ENCODE data around the gene CD300LG.
"Not testable (repeated sequence)": the region's sequence is repeated elsewhere in the genome, so short reads cannot be mapped to it uniquely, and the experiment has no call there.

Gene CD300LG

DNA sequence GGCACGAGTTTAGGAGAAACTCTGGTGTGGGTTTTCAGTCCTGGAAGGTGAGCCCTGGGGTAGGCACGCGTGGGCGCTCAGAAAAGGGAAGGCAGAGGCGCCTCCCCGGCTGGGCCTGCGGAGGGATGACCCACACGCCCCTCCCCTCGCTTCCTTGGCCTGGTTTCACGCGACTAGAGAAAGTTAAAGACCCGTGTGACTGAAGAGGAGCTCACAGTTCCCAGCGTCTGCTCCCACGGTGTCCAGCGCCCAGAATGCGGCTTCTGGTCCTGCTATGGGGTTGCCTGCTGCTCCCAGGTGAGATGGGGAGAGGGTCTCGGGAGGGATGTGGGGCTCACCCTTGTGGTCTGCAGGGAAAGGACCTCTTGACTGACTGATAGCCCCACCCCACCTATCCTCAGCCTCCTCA lies at the start of gene CD300LG:
TSS of gene CD300LG (plus strand) at position 214 of the 409 bp plus-strand sequence. CDS start at position 255, 41 bp downstream.
- no peak for DNase-seq (ENCODE audit: low spot score)

DNA sequence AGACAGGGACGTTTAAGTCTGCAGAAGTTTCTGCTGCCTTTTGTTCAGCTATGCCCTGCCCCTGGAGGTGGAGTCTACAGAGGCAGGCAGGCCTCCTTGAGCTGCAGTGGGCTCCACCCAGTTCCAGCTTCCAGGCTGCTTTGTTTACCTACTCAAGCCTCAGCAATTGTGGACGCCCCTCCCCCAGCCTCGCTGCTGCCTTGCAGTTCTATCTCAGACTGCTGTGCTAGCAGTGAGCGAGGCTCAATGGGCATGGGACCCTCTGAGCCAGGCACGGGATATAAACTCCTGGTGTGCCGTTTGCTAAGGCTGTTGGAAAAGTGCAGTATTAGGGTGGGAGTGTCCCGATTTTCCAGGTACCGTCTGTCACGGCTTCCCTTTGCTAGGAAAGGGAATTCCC lies 49.0 kb upstream of the CD300LG start:
- not testable (repeated sequence) for DNase-seq (ENCODE audit: low spot score)

GRCh38 chr17:43799047-43799446 lies 47.9 kb upstream of the CD300LG start:
- DNase-seq (ENCODE audit: low spot score), result no peak

GRCh38 chr17:43800736-43801135 lies 46.2 kb upstream of the CD300LG start:
- DNase-seq (ENCODE audit: low spot score), result no peak

- no peak for DNase-seq (ENCODE audit: low spot score)
Measured at GRCh38 chr17:43801844-43802243, 45.1 kb upstream of the CD300LG start.

DNA sequence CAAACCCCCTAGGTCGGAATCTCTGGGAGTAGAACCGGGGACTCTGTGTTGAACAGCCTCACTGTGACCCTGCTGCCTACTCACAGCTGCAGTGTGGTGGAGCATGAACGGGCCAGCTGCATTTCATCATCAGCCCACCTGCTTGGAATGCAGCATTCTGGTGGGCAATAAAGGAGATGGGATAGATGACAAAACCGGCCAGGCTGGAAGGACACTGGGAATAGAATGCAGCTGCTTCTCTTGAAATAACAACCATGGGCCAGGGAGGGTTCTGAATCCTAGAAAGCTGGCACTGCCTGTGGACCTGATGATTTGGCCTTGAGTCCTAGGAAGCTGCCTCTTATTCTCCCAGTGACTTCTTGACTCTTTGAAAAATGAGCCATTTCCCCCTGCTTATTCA lies 43.2 kb upstream of the CD300LG start:
- no peak for DNase-seq (ENCODE audit: low spot score)

DNA sequence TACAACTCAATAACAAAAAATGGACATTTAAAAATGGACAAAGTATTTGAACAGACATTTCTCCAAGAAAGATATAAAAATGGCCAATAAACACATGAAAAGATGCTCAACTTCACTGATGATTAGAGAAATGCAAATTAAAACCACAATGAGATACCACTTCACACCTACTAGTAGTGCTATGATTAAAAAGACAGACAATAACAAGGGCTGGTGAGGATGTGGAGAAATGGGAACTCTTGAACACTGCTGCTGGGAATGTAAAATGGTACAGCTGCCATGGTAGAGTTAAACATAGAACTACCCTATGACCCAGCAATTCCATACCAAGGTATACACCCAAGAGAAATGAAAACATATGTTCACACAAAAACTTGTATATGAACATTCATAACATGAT lies 41.9 kb upstream of the CD300LG start:
- no peak for DNase-seq (ENCODE audit: low spot score)

GRCh38 chr17:43808076-43808475 lies 38.9 kb upstream of the CD300LG start:
- DNase-seq (ENCODE audit: low spot score), result no peak

DNA sequence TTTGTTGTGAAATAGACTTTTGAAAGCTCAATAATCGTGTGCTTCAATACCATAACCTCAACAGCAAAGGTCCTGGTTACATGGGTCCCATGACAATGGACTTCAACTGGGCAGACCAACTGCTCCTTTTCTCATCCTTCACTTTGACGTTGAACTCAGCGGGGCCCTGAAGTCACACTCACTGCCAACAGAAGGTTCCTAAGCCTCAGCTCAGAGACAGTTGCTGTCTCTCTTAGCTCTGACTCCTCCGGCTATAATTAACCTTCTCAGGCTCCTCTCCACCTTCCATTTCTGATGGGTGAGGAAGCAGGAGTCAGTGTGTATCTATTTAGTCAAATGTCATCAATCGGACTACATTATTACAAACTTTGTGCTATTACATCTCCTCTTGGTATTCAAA lies 37.9 kb upstream of the CD300LG start:
- DNase-seq (ENCODE audit: low spot score), result no peak

GRCh38 chr17:43810226-43810715 lies 36.7 kb upstream of the CD300LG start:
- DNase-seq (ENCODE audit: low spot score), result no peak

DNA sequence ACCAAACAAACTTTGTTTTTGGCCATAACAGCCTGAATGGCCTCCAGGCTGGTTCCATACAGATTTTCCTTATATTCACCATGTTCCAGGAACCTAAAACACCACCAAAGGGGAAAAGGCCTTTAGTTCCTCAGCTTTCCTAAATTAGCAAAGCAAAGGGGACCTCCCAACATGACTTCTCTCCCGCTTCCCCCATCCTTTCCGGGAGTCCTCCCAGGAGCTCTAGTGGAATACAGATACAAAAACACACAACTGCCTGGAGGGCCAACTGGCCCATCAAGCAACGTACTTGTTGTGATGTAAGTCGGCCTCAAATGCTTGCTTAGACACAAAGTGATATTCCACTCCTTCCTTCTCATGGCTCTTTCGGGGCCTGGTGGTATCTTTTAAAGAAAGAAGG lies 36.2 kb upstream of the CD300LG start:
- no peak for DNase-seq (ENCODE audit: low spot score)

- no peak for DNase-seq (ENCODE audit: low spot score)
Measured at GRCh38 chr17:43812396-43813265, 34.3 kb upstream of the CD300LG start.

GRCh38 chr17:43813386-43813785 lies 33.6 kb upstream of the CD300LG start:
- no peak for DNase-seq (ENCODE audit: low spot score)

- no peak for DNase-seq (ENCODE audit: low spot score)
Measured at GRCh38 chr17:43814026-43814425, 33.0 kb upstream of the CD300LG start.

DNA sequence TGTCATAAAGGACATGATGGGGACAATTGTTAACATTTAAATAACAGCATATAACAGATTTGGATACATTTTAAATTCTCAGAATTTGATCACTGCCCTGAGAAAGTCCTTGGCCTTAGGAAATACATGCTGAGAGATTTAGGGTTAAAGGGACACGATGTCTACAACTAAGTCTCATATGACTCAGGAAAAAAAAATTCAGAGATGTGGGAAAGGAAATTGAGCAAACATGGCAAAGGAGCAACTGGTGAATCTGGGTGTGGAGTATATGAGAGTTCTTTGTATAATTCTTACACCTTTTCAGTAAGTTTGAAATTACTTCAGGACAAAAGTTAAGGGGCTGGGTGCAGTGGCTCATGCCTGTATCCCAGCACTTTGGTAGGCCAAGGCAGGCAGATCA lies 32.3 kb upstream of the CD300LG start:
- DNase-seq (ENCODE audit: low spot score), result no peak

DNA sequence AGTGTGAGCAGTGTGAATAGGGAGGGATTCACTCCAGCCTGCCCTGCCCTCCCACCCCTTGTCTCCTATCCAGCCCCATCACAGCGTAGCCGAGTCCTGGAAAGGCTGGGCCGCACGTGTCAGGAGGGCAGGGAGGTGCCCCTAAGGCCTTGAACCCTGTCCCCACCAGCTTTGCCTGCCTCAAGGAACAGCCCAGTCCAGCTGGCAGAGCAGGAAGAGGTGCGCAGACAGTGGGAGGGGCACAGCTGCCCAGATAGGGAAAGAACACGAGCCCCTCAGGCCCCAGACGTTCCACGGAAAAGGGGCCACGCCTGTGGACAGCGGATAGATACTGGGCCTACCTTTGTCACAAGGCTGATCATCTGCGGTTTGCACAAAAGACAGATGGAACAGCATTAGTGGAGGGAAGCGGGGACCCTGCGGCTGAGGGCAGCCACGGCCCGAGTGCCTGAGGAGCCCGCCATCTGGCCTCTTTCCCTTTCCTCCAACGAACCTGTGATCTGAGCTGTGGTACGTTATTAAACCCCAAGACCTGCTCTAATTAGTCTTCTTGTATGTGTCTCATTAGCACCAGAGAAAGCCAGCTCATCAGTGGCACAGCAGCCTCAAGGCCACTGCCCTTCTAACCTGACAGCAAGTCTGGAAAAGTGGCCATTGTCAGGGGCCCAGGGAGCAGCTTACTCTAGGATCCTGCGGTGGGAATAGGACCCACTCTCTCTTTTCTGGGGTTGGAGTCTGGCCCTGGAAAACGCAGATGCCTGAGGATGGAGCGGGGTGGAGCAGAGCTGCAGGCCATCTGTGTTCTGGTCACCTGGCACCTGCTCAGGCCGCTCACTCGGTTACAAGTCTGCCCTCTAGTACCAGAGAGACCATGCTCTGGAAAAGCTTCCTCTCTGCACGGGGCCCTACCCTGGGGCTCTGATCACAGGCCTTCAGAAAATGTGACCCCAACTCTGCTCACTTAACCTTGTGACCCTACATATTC lies 30.3 kb upstream of the CD300LG start:
- peak; percentile 89 for DNase-seq (ENCODE audit: low spot score)

DNA sequence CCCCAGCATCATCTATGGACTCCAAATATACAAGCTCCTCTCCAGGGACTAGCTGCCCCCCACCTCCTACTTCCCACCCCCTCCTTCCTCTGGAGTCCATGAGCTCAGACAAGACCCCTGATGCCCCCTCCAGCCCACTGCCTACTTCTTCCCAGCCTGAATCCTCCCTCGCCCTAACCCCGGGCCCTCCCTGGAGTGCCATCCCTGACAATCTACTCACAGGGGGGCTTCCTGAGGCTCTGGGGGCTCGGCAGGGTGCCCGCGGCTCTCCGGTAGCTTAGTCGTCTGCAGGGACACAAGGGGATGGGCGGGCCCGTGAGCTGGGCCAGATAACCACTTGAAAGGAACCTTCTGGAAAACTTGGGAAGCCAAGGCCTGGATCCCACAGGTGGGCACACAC lies 29.1 kb upstream of the CD300LG start:
- DNase-seq (ENCODE audit: low spot score), result no peak

- no peak for DNase-seq (ENCODE audit: low spot score)
Measured at GRCh38 chr17:43818966-43819365, 28.0 kb upstream of the CD300LG start.

DNA sequence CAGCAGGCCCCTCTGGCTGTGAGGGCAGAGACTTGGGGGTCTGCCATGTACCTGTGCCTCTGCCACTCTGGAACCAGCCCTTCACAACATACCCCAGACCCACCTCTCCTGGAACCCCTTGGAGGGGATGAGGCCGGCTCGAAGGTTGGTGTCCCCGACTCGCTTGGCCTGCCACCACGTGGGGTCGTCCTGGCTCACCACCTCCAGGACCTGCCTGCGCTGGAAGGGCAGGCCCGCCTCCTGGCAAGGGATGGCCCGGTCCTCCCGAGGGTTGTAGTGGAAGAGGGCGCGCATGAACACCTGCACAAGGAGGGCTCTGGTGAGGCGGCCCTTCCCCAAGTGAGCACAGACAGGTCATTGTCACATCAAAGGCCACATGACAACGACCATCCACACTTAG lies 26.2 kb upstream of the CD300LG start:
- no peak for DNase-seq (ENCODE audit: low spot score)

GRCh38 chr17:43822570-43823190 lies 24.3 kb upstream of the CD300LG start:
- DNase-seq (ENCODE audit: low spot score), result no peak

DNA sequence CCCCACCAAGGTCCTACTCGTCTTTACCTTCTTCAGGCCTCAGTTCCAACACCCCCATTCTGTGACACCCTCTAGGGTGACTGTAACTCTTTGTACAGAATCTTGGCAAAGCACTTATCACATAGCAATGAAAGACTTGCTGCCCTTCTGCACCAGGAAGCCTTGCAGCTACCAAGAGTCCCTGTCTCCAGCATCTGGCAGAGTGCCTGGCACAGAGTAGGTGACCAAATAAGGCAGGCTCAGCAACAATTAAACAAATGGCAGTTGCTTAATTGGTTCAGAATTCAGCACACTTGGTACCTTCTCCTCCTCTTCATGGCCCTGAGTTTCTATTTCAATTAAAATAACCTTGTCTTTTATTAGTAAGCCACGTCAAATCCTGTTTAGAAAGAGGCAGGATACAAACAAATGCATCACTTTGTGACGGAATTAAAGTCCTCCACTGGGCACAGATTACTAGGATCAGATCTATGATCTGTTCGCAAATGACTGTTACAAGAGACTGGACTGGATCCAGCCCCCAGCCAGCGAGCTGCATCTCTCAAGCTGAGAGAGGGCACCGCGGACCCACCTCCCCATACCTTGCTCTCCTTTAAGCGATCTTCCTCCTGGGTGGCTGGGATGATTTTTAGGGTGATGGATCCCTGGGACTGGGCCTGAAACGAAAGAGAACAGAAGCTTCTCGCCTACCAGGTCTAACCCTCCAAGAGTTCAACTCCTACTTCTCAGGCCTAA lies 23.5 kb upstream of the CD300LG start:
- peak; percentile 67 for DNase-seq (ENCODE audit: low spot score)
